ENCODE measurements around the gene MYO1G. TPM values are rescaled to one million over a fixed set of nuclear protein-coding genes. Genes with fewer than 3 reads are reported as not detected.
"Not testable (repeated sequence)": the region's sequence is repeated elsewhere in the genome, so short reads cannot be mapped to it uniquely, and the experiment has no call there.

Gene MYO1G
- total and polyA plus RNA-seq, 9 of the 15 experiments (the other 6 are each of a cell fraction or from before 2014, with no cell fraction given) = 0.03 to 0.62 (median 0.13) TPM; not detected in 1

DNA sequence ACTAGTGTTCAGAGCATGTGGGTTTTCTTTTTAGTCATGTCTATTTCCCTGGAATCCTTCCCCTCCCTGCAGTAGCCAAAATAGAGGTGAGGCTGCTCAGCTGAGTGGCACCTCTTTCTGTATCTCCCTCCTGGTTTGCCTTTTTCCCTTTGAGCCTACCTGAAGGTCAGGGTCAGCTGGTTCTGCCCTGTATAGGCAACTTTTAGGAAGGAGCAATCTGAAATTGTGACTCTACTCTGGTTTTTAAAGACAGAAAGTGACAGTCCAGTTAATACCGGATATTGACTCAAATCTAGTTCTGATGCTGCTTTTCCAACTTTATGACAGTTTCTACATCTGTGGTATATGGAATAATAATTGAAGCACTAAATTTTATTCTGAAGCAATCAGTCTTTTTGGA lies 47.2 kb upstream of the MYO1G start:
- Histone ChIP-seq H3K36me3 (ENCODE audit: control insufficient read depth, insufficient read depth, low read length) (peaks cover 30% of the 10 kb centered on the region; the same call in 2 of the 3 replicates), H3K27me3 (ENCODE audit: control insufficient read depth in 2 of 2, insufficient read depth in 2 of 2, low read length in 2 of 2) (no peaks in the 10 kb centered on the region), H3K4me3 (no peak overlapping the region), H3K9me1 (ENCODE audit: control insufficient read depth, insufficient read depth, low read length) (no peaks in the 10 kb centered on the region), H2AFZ (ENCODE audit: low read depth, low read length) (no peak overlapping the region), H3K79me2 (ENCODE audit: control insufficient read depth, insufficient read depth, low read length) (peaks cover 67% of the 10 kb centered on the region), H3K4me2 (ENCODE audit: insufficient read depth, low read length) (no peak overlapping the region), H3K9ac (ENCODE audit: insufficient read depth in 1 of 2, low read depth in 2 of 2, low read length in 2 of 2) (no peak overlapping the region), H3K4me1 (replicated peaks in 1 of 2; ENCODE audit: control insufficient read depth in 2 of 2, insufficient read depth in 2 of 2, low read length in 2 of 2) (peaks cover 9 to 11% of the 10 kb centered on the region in 2 experiments; a peak in 3 of 5 replicates), H3K27ac (ENCODE audit: extremely low read depth, low read depth, low read length) (no peak overlapping the region), H4K20me1 (replicated peaks; ENCODE audit: control insufficient read depth, insufficient read depth, low read length) (no peaks in the 10 kb centered on the region), H3K9me3 (replicated peaks; ENCODE audit: control insufficient read depth, insufficient read depth, low read depth, low read length) (no peaks in the 10 kb centered on the region)
- WGBS (ENCODE audit: insufficient coverage, low coverage, missing lambda C conversion rate) = 93% methylated on average over 1 of the region's 1 CpG
- no peak for DNase-seq (ENCODE audit: extremely low read depth in 1 of 4, low spot score in 3 of 4)
- intact Hi-C loops (cut with micrococcal nuclease) (no loop called here), in situ Hi-C loops (cut with MboI) (no loop called here)
- no peak for FAIRE-seq
- POLR2A ChIA-PET = interaction anchor here (0.6 kb wide), 1 partner anchor 48 kb away, joined by 3 read pairs; no protein-coding TSS in a partner anchor
- CTCF ChIA-PET (ENCODE audit: low intra/inter-chr PET ratio) = no interaction called here
- no TSS peak for BruUV-seq (replicated peaks)
- TF ChIP-seq NCOA2 (IDR thresholded peaks at IDR 0.05; ENCODE audit: partially characterized antibody in 2 of 2) (no peak), HCFC1 (IDR thresholded peaks at IDR 0.05; ENCODE audit: low read depth, low read length) (no peak)
- ATAC-seq = no peak

DNA sequence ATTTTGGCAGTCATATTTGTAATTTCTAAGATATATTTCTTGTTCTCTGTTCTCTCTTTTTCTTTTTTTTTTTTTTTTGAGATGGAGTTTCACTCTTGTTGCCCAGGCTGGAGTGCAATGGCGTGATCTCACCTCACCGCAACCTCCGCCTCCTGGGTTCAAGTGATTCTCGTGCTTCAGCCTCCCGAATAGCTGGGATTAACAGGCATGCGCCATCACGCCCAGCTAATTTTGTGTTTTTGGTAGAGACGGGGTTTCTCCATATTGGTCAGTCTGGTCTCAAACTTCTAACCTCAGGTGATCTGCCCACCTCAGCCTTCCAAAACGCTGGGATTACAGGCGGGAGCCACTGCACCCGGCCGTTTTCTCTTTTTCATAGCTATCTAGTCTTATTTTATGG lies 46.7 kb upstream of the MYO1G start:
- H3K9me1 ChIP-seq (ENCODE audit: control insufficient read depth, insufficient read depth, low read length); H3K4me3 ChIP-seq; in situ Hi-C loops (cut with MboI); intact Hi-C loops (cut with micrococcal nuclease); H3K27me3 ChIP-seq (ENCODE audit: control insufficient read depth in 2 of 2, insufficient read depth in 2 of 2, low read length in 2 of 2); CTCF ChIA-PET (ENCODE audit: low intra/inter-chr PET ratio); DNase-seq (ENCODE audit: extremely low read depth in 1 of 4, low spot score in 3 of 4); BruUV-seq (replicated peaks); H4K20me1 ChIP-seq (replicated peaks; ENCODE audit: control insufficient read depth, insufficient read depth, low read length); H2AFZ ChIP-seq (ENCODE audit: low read depth, low read length); H3K27ac ChIP-seq (ENCODE audit: extremely low read depth, low read depth, low read length); ATAC-seq; H3K4me2 ChIP-seq (ENCODE audit: insufficient read depth, low read length); H3K9ac ChIP-seq (ENCODE audit: insufficient read depth in 1 of 2, low read depth in 2 of 2, low read length in 2 of 2); H3K9me3 ChIP-seq (replicated peaks; ENCODE audit: control insufficient read depth, insufficient read depth, low read depth, low read length): not testable (repeated sequence)
- 96% methylated on average over 7 of the region's 12 CpGs for WGBS (ENCODE audit: insufficient coverage, low coverage, missing lambda C conversion rate)
- Histone ChIP-seq H3K36me3 (ENCODE audit: control insufficient read depth, insufficient read depth, low read length) (peaks cover 30% of the 10 kb centered on the region; the same call in 2 of the 3 replicates), H3K4me1 (replicated peaks in 1 of 2; ENCODE audit: control insufficient read depth in 2 of 2, insufficient read depth in 2 of 2, low read length in 2 of 2) (peaks cover 11% of the 10 kb centered on the region in 2 experiments; a peak in 3 of 5 replicates), H3K79me2 (ENCODE audit: control insufficient read depth, insufficient read depth, low read length) (peaks cover 72% of the 10 kb centered on the region)
- POLR2A ChIA-PET = interaction anchor here (0.6 kb wide), 1 partner anchor 48 kb away, joined by 3 read pairs; no protein-coding TSS in a partner anchor
- peak; percentile 29 for FAIRE-seq
